ENCODE measurements around the gene CYP4Z1. TPM values are rescaled to one million over a fixed set of nuclear protein-coding genes. Genes with fewer than 3 reads are reported as not detected.
"Not testable (repeated sequence)": the region's sequence is repeated elsewhere in the genome, so short reads cannot be mapped to it uniquely, and the experiment has no call there.

The CYP4Z1 gene
- total RNA-seq, 2 experiments from 2014 or later = not detected

- no peaks in the 10 kb centered on the region for H4K20me1 ChIP-seq (ENCODE audit: insufficient read depth, low read length)
- no peaks in the 10 kb centered on the region for H3K9me2 ChIP-seq (ENCODE audit: insufficient read depth, low read length)
Observed at GRCh38 chr1:47137198-47137597, 70.2 kb downstream of the CYP4Z1 start, which contains the start of gene CYP4A22. CYP4A22 (plus strand) TSS chr1:47137441; CDS start chr1:47137486, 45 bp downstream.

GRCh38 chr1:47137925-47138615, 71.0 kb downstream of the CYP4Z1 start:
- no peak overlapping the region for H3K4me2 ChIP-seq (ENCODE audit: low read length)
- no peak overlapping the region for H3K27ac ChIP-seq (ENCODE audit: low read depth, low read length, poor library complexity, severe bottlenecking)
- H2AFZ ChIP-seq (ENCODE audit: low read length) = no peak overlapping the region
- BruUV-seq (replicated peaks) = no TSS peak
- intact Hi-C loops (cut with micrococcal nuclease; ENCODE audit: unreplicated experiment) = no loop called here
- TF ChIP-seq EZH2phosphoT487 (IDR thresholded peaks at IDR 0.05; ENCODE audit: borderline replicate concordance, low read depth, low read length) (no peak), CTCF (conservative IDR thresholded peaks at IDR 0.05; ENCODE audit: low read length) (no peak)
- H3K9me3 ChIP-seq (ENCODE audit: low read length) = no peaks in the 10 kb centered on the region
- H3K36me3 ChIP-seq (ENCODE audit: insufficient read depth, low read length) = no peaks in the 10 kb centered on the region
- POLR2A ChIA-PET = no interaction called here
- H4K20me1 ChIP-seq (ENCODE audit: insufficient read depth, low read length) = no peaks in the 10 kb centered on the region
- H3K4me1 ChIP-seq (ENCODE audit: insufficient read depth, low read length, poor library complexity, severe bottlenecking) = no peaks in the 10 kb centered on the region
- CTCF ChIA-PET (ENCODE audit: unreplicated experiment) = no interaction called here
- no peaks in the 10 kb centered on the region for H3K79me2 ChIP-seq (ENCODE audit: insufficient read depth, low read depth, low read length)
- H3K4me3 ChIP-seq (ENCODE audit: low read depth, low read length, poor library complexity, severe bottlenecking) = no peak overlapping the region
- no peak for DNase-seq (ENCODE audit: low spot score)
- H3K9me2 ChIP-seq (ENCODE audit: insufficient read depth, low read length) = no peaks in the 10 kb centered on the region

More at GRCh38 chr1:47137198-47137597, 70.2 kb downstream of the CYP4Z1 start, which contains the start of gene CYP4A22:
- Histone ChIP-seq H3K9me3 (ENCODE audit: low read length) (no peaks in the 10 kb centered on the region), H3K4me3 (ENCODE audit: low read depth, low read length, poor library complexity, severe bottlenecking) (no peak within 1 kb of the TSS), H3K36me3 (ENCODE audit: insufficient read depth, low read length) (no peaks in the 10 kb centered on the region), H3K79me2 (ENCODE audit: insufficient read depth, low read depth, low read length) (no peaks in the 10 kb centered on the region), H3K4me1 (ENCODE audit: insufficient read depth, low read length, poor library complexity, severe bottlenecking) (no peaks in the 10 kb centered on the region), H2AFZ (ENCODE audit: low read length) (no peak within 1 kb of the TSS), H3K4me2 (ENCODE audit: low read length) (no peak within 1 kb of the TSS), H3K27ac (ENCODE audit: low read depth, low read length, poor library complexity, severe bottlenecking) (no peak within 1 kb of the TSS)
- no peak for TF ChIP-seq EZH2phosphoT487 (IDR thresholded peaks at IDR 0.05; ENCODE audit: borderline replicate concordance, low read depth, low read length)
- TF ChIP-seq CTCF (conservative IDR thresholded peaks at IDR 0.05; ENCODE audit: low read length) = no peak
- DNase-seq (ENCODE audit: low spot score) = no peak
- ChIA-PET CTCF (ENCODE audit: unreplicated experiment) (no interaction called here), POLR2A (no interaction called here)
- no TSS peak for BruUV-seq (replicated peaks)
- intact Hi-C loops (cut with micrococcal nuclease; ENCODE audit: unreplicated experiment) = no loop called here

GRCh38 chr1:47140358-47140757, 73.3 kb downstream of the CYP4Z1 start:
- POLR2A ChIA-PET; H3K27ac ChIP-seq (ENCODE audit: low read depth, low read length, poor library complexity, severe bottlenecking); H3K9me2 ChIP-seq (ENCODE audit: insufficient read depth, low read length); H2AFZ ChIP-seq (ENCODE audit: low read length); DNase-seq (ENCODE audit: low spot score); BruUV-seq (replicated peaks); H3K36me3 ChIP-seq (ENCODE audit: insufficient read depth, low read length); CTCF ChIA-PET (ENCODE audit: unreplicated experiment); H3K4me3 ChIP-seq (ENCODE audit: low read depth, low read length, poor library complexity, severe bottlenecking); H3K4me2 ChIP-seq (ENCODE audit: low read length); intact Hi-C loops (cut with micrococcal nuclease; ENCODE audit: unreplicated experiment); H4K20me1 ChIP-seq (ENCODE audit: insufficient read depth, low read length); H3K9me3 ChIP-seq (ENCODE audit: low read length); H3K79me2 ChIP-seq (ENCODE audit: insufficient read depth, low read depth, low read length); H3K4me1 ChIP-seq (ENCODE audit: insufficient read depth, low read length, poor library complexity, severe bottlenecking): not testable (repeated sequence)

GRCh38 chr1:47143654-47144053, 76.6 kb downstream of the CYP4Z1 start:
- H3K27ac ChIP-seq (ENCODE audit: low read depth, low read length, poor library complexity, severe bottlenecking); H3K79me2 ChIP-seq (ENCODE audit: insufficient read depth, low read depth, low read length); H3K4me2 ChIP-seq (ENCODE audit: low read length); BruUV-seq (replicated peaks); DNase-seq (ENCODE audit: low spot score); H3K36me3 ChIP-seq (ENCODE audit: insufficient read depth, low read length); H3K9me3 ChIP-seq (ENCODE audit: low read length); intact Hi-C loops (cut with micrococcal nuclease; ENCODE audit: unreplicated experiment); H3K4me3 ChIP-seq (ENCODE audit: low read depth, low read length, poor library complexity, severe bottlenecking); POLR2A ChIA-PET; H3K9me2 ChIP-seq (ENCODE audit: insufficient read depth, low read length); CTCF ChIA-PET (ENCODE audit: unreplicated experiment); H4K20me1 ChIP-seq (ENCODE audit: insufficient read depth, low read length); H2AFZ ChIP-seq (ENCODE audit: low read length); H3K4me1 ChIP-seq (ENCODE audit: insufficient read depth, low read length, poor library complexity, severe bottlenecking): not testable (repeated sequence)

- H4K20me1 ChIP-seq (ENCODE audit: insufficient read depth, low read length); H3K9me2 ChIP-seq (ENCODE audit: insufficient read depth, low read length); H2AFZ ChIP-seq (ENCODE audit: low read length); H3K27ac ChIP-seq (ENCODE audit: low read depth, low read length, poor library complexity, severe bottlenecking); H3K9me3 ChIP-seq (ENCODE audit: low read length); H3K4me2 ChIP-seq (ENCODE audit: low read length); DNase-seq (ENCODE audit: low spot score); POLR2A ChIA-PET; H3K79me2 ChIP-seq (ENCODE audit: insufficient read depth, low read depth, low read length); H3K4me1 ChIP-seq (ENCODE audit: insufficient read depth, low read length, poor library complexity, severe bottlenecking); intact Hi-C loops (cut with micrococcal nuclease; ENCODE audit: unreplicated experiment); H3K4me3 ChIP-seq (ENCODE audit: low read depth, low read length, poor library complexity, severe bottlenecking); CTCF ChIA-PET (ENCODE audit: unreplicated experiment); BruUV-seq (replicated peaks); H3K36me3 ChIP-seq (ENCODE audit: insufficient read depth, low read length): not testable (repeated sequence)
Observed at GRCh38 chr1:47146495-47146894, 79.5 kb downstream of the CYP4Z1 start.

All from OCI-LY7 (cell line).